Endothelial cell (in vitro differentiated cells): ENCODE data around the gene SEC61A2. TPM values are rescaled to one million over a fixed set of nuclear protein-coding genes. Genes with fewer than 3 reads are reported as not detected.

Experiments used
- DNase-seq: peaks from one replicate; pipeline ENCODE4 v3.0.0; 2021; ENCODE audit warnings: low spot score
- H3K27ac Mint-ChIP-seq: one replicate; pipeline ENCODE4 v1.8.0; 2021; ENCODE audit warnings: mixed read lengths, inconsistent platforms; ENCODE audit not compliant: unreplicated experiment
- H3K27me3 Mint-ChIP-seq: one replicate; pipeline ENCODE4 v1.8.0; 2021; ENCODE audit warnings: mild to moderate bottlenecking, moderate library complexity, mixed read lengths, inconsistent platforms; ENCODE audit not compliant: unreplicated experiment
- H3K36me3 Mint-ChIP-seq: one replicate; pipeline ENCODE4 v1.8.0; 2021; ENCODE audit warnings: mild to moderate bottlenecking, low read depth, mixed read lengths, inconsistent platforms; ENCODE audit not compliant: unreplicated experiment
- H3K4me1 Mint-ChIP-seq: one replicate; pipeline ENCODE4 v1.8.0; 2021; ENCODE audit warnings: mild to moderate bottlenecking, mixed read lengths, inconsistent platforms; ENCODE audit not compliant: unreplicated experiment
- H3K4me3 Mint-ChIP-seq: one replicate; pipeline ENCODE4 v1.8.0; 2021; ENCODE audit warnings: mild to moderate bottlenecking, mixed read lengths, inconsistent platforms; ENCODE audit not compliant: unreplicated experiment
- H3K9me3 Mint-ChIP-seq: one replicate; pipeline ENCODE4 v1.8.0; 2021; ENCODE audit warnings: mixed read lengths, inconsistent platforms; ENCODE audit not compliant: unreplicated experiment
- total RNA-seq: library from RNA; stranded (reverse); fragmentation: NEBNext Ultra II Directional; extraction: Animal tissue kit (Norgen Biotek cat#: 25700); gene quantifications from one replicate; pipeline ENCODE4 v1.2.1, GENCODE V29; 2021; ENCODE audit not compliant: unreplicated experiment
- TF ChIP-seq, protein P1 (sequence below): fragments of 200-600 bp; sonication (generic); IDR thresholded peaks from one replicate; pipeline ENCODE4 v1.5.0; 2021; ENCODE audit warnings: antibody characterized with exemption; ENCODE audit not compliant: unreplicated experiment

The SEC61A2 gene
- total RNA-seq, 1 donor from 2014 or later = 9.9 TPM

GRCh38 chr10:12130237-12130872 lies 878 bp downstream of the SEC61A2 start:
- Mint-ChIP-seq H3K9me3 (no peaks in the 10 kb centered on the region), H3K4me3 (peak overlapping the region; percentile 93), H3K27ac (peak overlapping the region; percentile 52), H3K4me1 (peaks cover 5% of the 10 kb centered on the region), H3K27me3 (peaks cover 10% of the 10 kb centered on the region), H3K36me3 (peaks cover 4% of the 10 kb centered on the region)
- TF ChIP-seq, protein P1, sequence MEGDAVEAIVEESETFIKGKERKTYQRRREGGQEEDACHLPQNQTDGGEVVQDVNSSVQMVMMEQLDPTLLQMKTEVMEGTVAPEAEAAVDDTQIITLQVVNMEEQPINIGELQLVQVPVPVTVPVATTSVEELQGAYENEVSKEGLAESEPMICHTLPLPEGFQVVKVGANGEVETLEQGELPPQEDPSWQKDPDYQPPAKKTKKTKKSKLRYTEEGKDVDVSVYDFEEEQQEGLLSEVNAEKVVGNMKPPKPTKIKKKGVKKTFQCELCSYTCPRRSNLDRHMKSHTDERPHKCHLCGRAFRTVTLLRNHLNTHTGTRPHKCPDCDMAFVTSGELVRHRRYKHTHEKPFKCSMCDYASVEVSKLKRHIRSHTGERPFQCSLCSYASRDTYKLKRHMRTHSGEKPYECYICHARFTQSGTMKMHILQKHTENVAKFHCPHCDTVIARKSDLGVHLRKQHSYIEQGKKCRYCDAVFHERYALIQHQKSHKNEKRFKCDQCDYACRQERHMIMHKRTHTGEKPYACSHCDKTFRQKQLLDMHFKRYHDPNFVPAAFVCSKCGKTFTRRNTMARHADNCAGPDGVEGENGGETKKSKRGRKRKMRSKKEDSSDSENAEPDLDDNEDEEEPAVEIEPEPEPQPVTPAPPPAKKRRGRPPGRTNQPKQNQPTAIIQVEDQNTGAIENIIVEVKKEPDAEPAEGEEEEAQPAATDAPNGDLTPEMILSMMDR = no peak
- peak; percentile 36 for DNase-seq

GRCh38 chr10:12135631-12136030 lies 6.2 kb downstream of the SEC61A2 start:
- H3K27ac Mint-ChIP-seq = no peak overlapping the region
- no peak overlapping the region for H3K4me3 Mint-ChIP-seq
- H3K36me3 Mint-ChIP-seq = peaks cover 6% of the 10 kb centered on the region
- H3K27me3 Mint-ChIP-seq = no peaks in the 10 kb centered on the region
- H3K9me3 Mint-ChIP-seq = no peaks in the 10 kb centered on the region
- TF ChIP-seq, protein P1 = no peak
- no peak for DNase-seq
- H3K4me1 Mint-ChIP-seq = no peaks in the 10 kb centered on the region

GRCh38 chr10:12140038-12140437 lies 10.6 kb downstream of the SEC61A2 start:
- no peak overlapping the region for H3K27ac Mint-ChIP-seq
- no peak for DNase-seq
- H3K9me3 Mint-ChIP-seq = no peaks in the 10 kb centered on the region
- H3K4me1 Mint-ChIP-seq = no peaks in the 10 kb centered on the region
- no peaks in the 10 kb centered on the region for H3K27me3 Mint-ChIP-seq
- H3K4me3 Mint-ChIP-seq = no peak overlapping the region
- H3K36me3 Mint-ChIP-seq = peaks cover 19% of the 10 kb centered on the region
- TF ChIP-seq, protein P1 = no peak

- Mint-ChIP-seq H3K9me3 (no peaks in the 10 kb centered on the region), H3K27me3 (no peaks in the 10 kb centered on the region), H3K4me1 (no peaks in the 10 kb centered on the region), H3K4me3 (peak overlapping the region; percentile 26), H3K27ac (no peak overlapping the region), H3K36me3 (peaks cover 16% of the 10 kb centered on the region)
- TF ChIP-seq, protein P1 = no peak
- no peak for DNase-seq
Measured at GRCh38 chr10:12144538-12144937, 15.1 kb downstream of the SEC61A2 start.

DNA sequence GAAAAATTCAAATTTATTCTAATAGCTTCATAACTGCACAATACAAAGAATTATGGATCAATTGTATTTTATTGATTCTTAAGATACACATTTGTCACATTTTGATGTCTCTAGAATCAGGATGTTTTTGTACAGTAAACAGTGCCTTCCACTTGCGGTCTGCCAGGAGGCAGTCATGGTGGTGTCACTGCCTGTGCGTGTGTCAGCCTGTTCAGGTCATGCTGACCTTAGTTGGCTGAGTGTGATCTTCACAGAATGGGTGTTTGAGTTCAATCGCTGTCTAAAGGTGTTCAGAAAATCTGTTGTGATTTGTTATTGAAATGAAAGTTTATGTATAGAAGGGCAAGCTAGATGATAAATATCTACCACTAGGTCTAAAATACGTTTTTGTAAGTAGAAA lies 20.7 kb downstream of the SEC61A2 start:
- Mint-ChIP-seq H3K9me3 (no peaks in the 10 kb centered on the region), H3K27ac (no peak overlapping the region), H3K4me1 (no peaks in the 10 kb centered on the region), H3K36me3 (peaks cover 10% of the 10 kb centered on the region), H3K27me3 (no peaks in the 10 kb centered on the region), H3K4me3 (no peak overlapping the region)
- no peak for DNase-seq
- TF ChIP-seq, protein P1 = no peak
